ENCODE results near the gene NSG1. TPM values are rescaled to one million over a fixed set of nuclear protein-coding genes. Genes with fewer than 3 reads are reported as not detected.

NSG1 gene
- total RNA-seq, 6 donors from 2014 or later = 0.29 to 3.8 (median 1.3) TPM; not detected in 1

GRCh38 chr4:4397441-4397819 lies 10.5 kb downstream of the NSG1 start:
- 77 to 85% methylated on average over 7 to 12 of the region's 13 CpGs for WGBS, 2 donors
- Histone ChIP-seq H3K4me1 (no peaks in the 10 kb centered on the region), H3K27me3 (no peaks in the 10 kb centered on the region), H3K27ac (no peak overlapping the region), H3K36me3 (no peaks in the 10 kb centered on the region), H3K9me3 (peaks cover 0 to 3% (median 0%) of the 10 kb centered on the region in 4 donors), H3K4me3 (no peak overlapping the region)
- DNase-seq (no peak), ATAC-seq (ENCODE audit: low FRiP score in 2 of 2) (no peak)
- TF ChIP-seq POLR2A (IDR thresholded peaks at IDR 0.05) (no peak), EP300 (IDR thresholded peaks at IDR 0.05) (no peak), POLR2AphosphoS5 (IDR thresholded peaks at IDR 0.05) (no peak), CTCF (IDR thresholded peaks at IDR 0.05) (no peak)

DNA sequence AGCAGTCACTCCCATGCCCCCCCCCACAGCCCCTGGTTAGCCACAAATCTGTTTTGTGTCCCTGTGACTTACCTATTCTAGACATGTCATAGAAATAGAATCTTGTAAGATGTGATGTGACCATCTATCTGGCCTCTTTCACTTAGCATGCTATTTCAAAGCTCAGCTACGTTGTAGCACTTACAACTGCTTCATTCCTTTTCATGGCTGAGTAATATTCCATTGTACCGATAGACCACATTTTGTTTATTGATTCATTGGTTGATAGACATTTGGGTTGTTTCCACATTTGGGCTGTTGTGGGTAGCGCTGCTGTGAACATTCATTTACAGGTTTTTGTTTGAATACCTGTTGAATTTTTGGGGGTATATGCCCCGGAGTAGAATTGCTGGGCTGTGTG lies 11.5 kb downstream of the NSG1 start:
- DNase-seq (no peak), ATAC-seq (ENCODE audit: low FRiP score in 2 of 2) (no peak)
- no peaks in the 10 kb centered on the region for H3K27me3 ChIP-seq
- peaks cover 0 to 3% (median 0%) of the 10 kb centered on the region in 4 donors for H3K9me3 ChIP-seq
- H3K4me1 ChIP-seq = no peaks in the 10 kb centered on the region
- no peak overlapping the region for H3K27ac ChIP-seq
- no peak overlapping the region for H3K4me3 ChIP-seq
- TF ChIP-seq POLR2A (IDR thresholded peaks at IDR 0.05) (no peak), EP300 (IDR thresholded peaks at IDR 0.05) (no peak), CTCF (IDR thresholded peaks at IDR 0.05) (no peak), POLR2AphosphoS5 (IDR thresholded peaks at IDR 0.05) (no peak)
- 67 to 84% methylated on average over 4 of the region's 4 CpGs for WGBS, 2 donors
- no peaks in the 10 kb centered on the region for H3K36me3 ChIP-seq

DNA sequence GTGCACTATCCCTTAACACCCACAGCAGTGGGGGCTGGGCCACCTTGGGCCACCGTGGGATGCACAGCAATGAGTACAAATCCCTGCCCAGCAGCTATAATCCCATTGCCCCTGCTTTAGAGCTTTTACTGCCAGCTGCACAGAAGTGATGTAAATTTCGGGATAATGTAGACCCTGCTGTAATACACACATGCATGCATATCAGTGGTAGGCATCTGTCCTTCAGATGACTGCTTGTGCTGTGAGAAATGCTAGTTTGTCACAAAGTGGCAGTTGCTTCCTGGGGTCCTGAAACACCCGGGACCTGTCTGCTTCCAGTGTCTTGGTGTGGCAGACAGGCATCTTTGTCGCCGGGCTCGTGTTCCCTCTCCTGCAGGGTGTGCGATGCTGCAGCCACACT lies 14.1 kb downstream of the NSG1 start:
- H3K27me3 ChIP-seq = no peaks in the 10 kb centered on the region
- WGBS, 2 donors = 69 to 79% methylated on average over 6 to 7 of the region's 7 CpGs
- no peak overlapping the region for H3K4me3 ChIP-seq
- H3K4me1 ChIP-seq = no peaks in the 10 kb centered on the region
- DNase-seq (no peak), ATAC-seq (ENCODE audit: low FRiP score in 2 of 2) (no peak)
- H3K27ac ChIP-seq = no peak overlapping the region
- TF ChIP-seq EP300 (IDR thresholded peaks at IDR 0.05) = no peak
- H3K9me3 ChIP-seq = peaks cover 0 to 3% (median 0%) of the 10 kb centered on the region in 4 donors
- no peaks in the 10 kb centered on the region for H3K36me3 ChIP-seq

- DNase-seq (no peak), ATAC-seq (ENCODE audit: low FRiP score in 2 of 2) (no peak)
- H3K4me1 ChIP-seq = no peaks in the 10 kb centered on the region
- no peaks in the 10 kb centered on the region for H3K27me3 ChIP-seq
- no peaks in the 10 kb centered on the region for H3K36me3 ChIP-seq
- H3K4me3 ChIP-seq = no peak overlapping the region
- TF ChIP-seq POLR2AphosphoS5 (IDR thresholded peaks at IDR 0.05) = no peak
- no peak for TF ChIP-seq POLR2A (IDR thresholded peaks at IDR 0.05)
- no peak for TF ChIP-seq CTCF (IDR thresholded peaks at IDR 0.05)
- no peak for TF ChIP-seq EP300 (IDR thresholded peaks at IDR 0.05)
- H3K27ac ChIP-seq = no peak overlapping the region
- peaks cover 0 to 3% (median 0%) of the 10 kb centered on the region in 4 donors for H3K9me3 ChIP-seq
- WGBS, 2 donors = 74 to 78% methylated on average over 13 of the region's 13 CpGs
Measured at GRCh38 chr4:4402966-4403365, 16.1 kb downstream of the NSG1 start.

DNA sequence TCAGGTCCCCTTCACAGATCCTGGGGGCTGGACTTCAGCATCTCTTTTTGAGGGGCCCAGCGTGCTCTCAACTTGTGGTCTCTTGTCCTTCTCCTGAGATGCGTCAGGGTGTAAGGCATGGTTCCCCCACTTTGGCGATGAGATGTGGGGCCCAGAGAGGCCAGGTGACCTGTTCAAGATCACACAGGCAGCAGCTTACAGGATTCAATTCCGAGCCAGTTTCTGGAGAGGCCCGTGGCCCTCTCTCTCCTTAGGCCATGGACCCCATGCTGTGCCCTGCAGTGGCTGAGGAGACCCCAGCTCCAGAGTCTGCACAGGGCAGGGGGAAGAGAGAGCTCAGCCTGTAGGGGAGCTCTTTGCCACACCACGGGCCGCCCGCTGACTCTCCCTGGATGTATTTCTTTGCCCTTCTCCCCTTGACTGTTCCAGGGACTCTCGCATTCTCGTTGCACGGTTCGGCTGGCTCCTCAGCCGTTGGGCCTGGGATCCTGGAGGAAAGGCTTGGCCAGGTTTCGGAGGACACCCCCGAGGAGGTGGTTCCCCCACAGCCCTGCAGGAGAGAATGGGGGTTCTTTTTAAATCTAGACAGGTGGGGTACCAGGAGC lies 18.6 kb downstream of the NSG1 start:
- ATAC-seq (ENCODE audit: low FRiP score in 2 of 2) = no peak
- H3K27me3 ChIP-seq = no peaks in the 10 kb centered on the region
- TF ChIP-seq POLR2AphosphoS5 (IDR thresholded peaks at IDR 0.05) = no peak
- no peak for TF ChIP-seq POLR2A (IDR thresholded peaks at IDR 0.05)
- no peak for TF ChIP-seq EP300 (IDR thresholded peaks at IDR 0.05)
- TF ChIP-seq CTCF (IDR thresholded peaks at IDR 0.05) = no peak

More for the DNA sequence above, 18.6 kb downstream of the NSG1 start:
- Histone ChIP-seq H3K27ac (no peak overlapping the region), H3K4me1 (no peaks in the 10 kb centered on the region), H3K9me3 (no peaks in the 10 kb centered on the region), H3K36me3 (no peaks in the 10 kb centered on the region), H3K4me3 (no peak overlapping the region)
- 87 to 91% methylated on average over 13 to 15 of the region's 15 CpGs for WGBS, 2 donors
- DNase-seq = no peak

All from upper lobe of left lung (tissue), 6 donors.